ENCODE data around the gene LIN37.
"Not testable (repeated sequence)": the region's sequence is repeated elsewhere in the genome, so short reads cannot be mapped to it uniquely, and the experiment has no call there.

The LIN37 gene

GRCh38 chr19:35719402-35720162 lies 28.8 kb upstream of the LIN37 start:
- no peak for DNase-seq (ENCODE audit: low read depth in 2 of 2)

- no peak for DNase-seq (ENCODE audit: low read depth in 2 of 2)
Observed at GRCh38 chr19:35720163-35720524, 28.2 kb upstream of the LIN37 start.

- DNase-seq (ENCODE audit: low read depth in 2 of 2) = no peak
Observed at GRCh38 chr19:35720648-35721047, 27.7 kb upstream of the LIN37 start.

GRCh38 chr19:35721374-35721773 lies 27.0 kb upstream of the LIN37 start:
- DNase-seq (ENCODE audit: low read depth in 2 of 2) = no peak

GRCh38 chr19:35722461-35722860 lies 25.9 kb upstream of the LIN37 start:
- no peak for DNase-seq (ENCODE audit: low read depth in 2 of 2)

- DNase-seq (ENCODE audit: low read depth in 2 of 2) = no peak
Observed at GRCh38 chr19:35722897-35723296, 25.5 kb upstream of the LIN37 start.

- DNase-seq (ENCODE audit: low read depth in 2 of 2) = no peak
Observed at GRCh38 chr19:35723671-35724070, 24.7 kb upstream of the LIN37 start.

- DNase-seq (ENCODE audit: low read depth in 2 of 2) = not testable (repeated sequence)
Observed at GRCh38 chr19:35724132-35724531, 24.2 kb upstream of the LIN37 start.

- DNase-seq (ENCODE audit: low read depth in 2 of 2) = no peak
Observed at GRCh38 chr19:35724560-35724959, 23.8 kb upstream of the LIN37 start.

GRCh38 chr19:35725216-35725861 lies 23.0 kb upstream of the LIN37 start:
- DNase-seq (ENCODE audit: low read depth in 2 of 2) = no peak

GRCh38 chr19:35727053-35727955 lies 21.1 kb upstream of the LIN37 start:
- no peak for DNase-seq (ENCODE audit: low read depth in 2 of 2)

- no peak for DNase-seq (ENCODE audit: low read depth in 2 of 2)
Observed at GRCh38 chr19:35727956-35728706, 20.2 kb upstream of the LIN37 start.

- DNase-seq (ENCODE audit: low read depth in 2 of 2) = no peak
Observed at GRCh38 chr19:35729021-35729420, 19.4 kb upstream of the LIN37 start.

- DNase-seq (ENCODE audit: low read depth in 2 of 2) = no peak
Observed at GRCh38 chr19:35729763-35730162, 18.6 kb upstream of the LIN37 start.

- no peak for DNase-seq (ENCODE audit: low read depth in 2 of 2)
Observed at GRCh38 chr19:35730326-35730725, 18.1 kb upstream of the LIN37 start.

- DNase-seq (ENCODE audit: low read depth in 2 of 2) = no peak
Observed at GRCh38 chr19:35731353-35731752, 17.0 kb upstream of the LIN37 start.

GRCh38 chr19:35731779-35732405 lies 16.5 kb upstream of the LIN37 start:
- no peak for DNase-seq (ENCODE audit: low read depth in 2 of 2)

GRCh38 chr19:35732540-35733179 lies 15.7 kb upstream of the LIN37 start:
- no peak for DNase-seq (ENCODE audit: low read depth in 2 of 2)

- no peak for DNase-seq (ENCODE audit: low read depth in 2 of 2)
Observed at GRCh38 chr19:35733180-35734125, 14.9 kb upstream of the LIN37 start.

GRCh38 chr19:35734273-35734672 lies 14.1 kb upstream of the LIN37 start:
- no peak for DNase-seq (ENCODE audit: low read depth in 2 of 2)

Data from stimulated activated CD8-positive, alpha-beta memory T cell treated with anti-CD3 and anti-CD28 coated beads, Interleukin-7, amount 100 ng/mL, for 4 hours (primary cell).